ENCODE results near the gene RTKN2. TPM values are rescaled to one million over a fixed set of nuclear protein-coding genes. Genes with fewer than 3 reads are reported as not detected.

The RTKN2 gene
- polyA plus RNA-seq, 1 donor = 3.6 TPM

- no peak for DNase-seq
Observed at GRCh38 chr10:62171791-62172190, 96.9 kb downstream of the RTKN2 start.

GRCh38 chr10:62170732-62171131 lies 97.9 kb downstream of the RTKN2 start:
- no peak for DNase-seq

GRCh38 chr10:62166331-62167131 lies 102.1 kb downstream of the RTKN2 start:
- DNase-seq = peak; percentile 28

- no peak for DNase-seq
Observed at GRCh38 chr10:62165803-62166202, 102.8 kb downstream of the RTKN2 start.

- DNase-seq = no peak
Observed at GRCh38 chr10:62163024-62163423, 105.6 kb downstream of the RTKN2 start.

GRCh38 chr10:62162261-62162981 lies 106.2 kb downstream of the RTKN2 start:
- no peak for DNase-seq

GRCh38 chr10:62159351-62159750 lies 109.3 kb downstream of the RTKN2 start:
- no peak for DNase-seq

GRCh38 chr10:62157601-62158000 lies 111.0 kb downstream of the RTKN2 start:
- DNase-seq = no peak

GRCh38 chr10:62155054-62155680 lies 113.5 kb downstream of the RTKN2 start:
- no peak for DNase-seq

GRCh38 chr10:62154231-62154630 lies 114.4 kb downstream of the RTKN2 start:
- DNase-seq = no peak

GRCh38 chr10:62153191-62153590 lies 115.5 kb downstream of the RTKN2 start:
- no peak for DNase-seq

- DNase-seq = no peak
Observed at GRCh38 chr10:62149621-62150020, 119.0 kb downstream of the RTKN2 start.

GRCh38 chr10:62148155-62148554 lies 120.5 kb downstream of the RTKN2 start:
- no peak for DNase-seq

GRCh38 chr10:62147425-62147824 lies 121.2 kb downstream of the RTKN2 start:
- no peak for DNase-seq

GRCh38 chr10:62136931-62137330 lies 131.7 kb downstream of the RTKN2 start:
- DNase-seq = no peak

GRCh38 chr10:62133618-62134017 lies 135.0 kb downstream of the RTKN2 start:
- no peak for DNase-seq

Other genes starting within 250 kb of the RTKN2 start
- not detected for gene ZNF365, start 105.5 kb upstream of the RTKN2 start, polyA plus RNA-seq (ENCODE audit: insufficient read length)